Activated CD8-positive, alpha-beta memory T cell treated with anti-CD3 and anti-CD28 coated beads for 48 hours (primary cell): ENCODE results near the gene SGSH.
A peak's percentile ranks its signal among the peaks of the same experiment; 100 is the strongest.
"Not testable (repeated sequence)": the region's sequence is repeated elsewhere in the genome, so short reads cannot be mapped to it uniquely, and the experiment has no call there.

Source experiments
- DNase-seq, 3 experiments: peaks; one replicate each; pipeline ENCODE4 v3.0.0-alpha.2; 2020; ENCODE audit warnings: low read depth in 2 of 3, low spot score in 2 of 3

The SGSH gene

DNA sequence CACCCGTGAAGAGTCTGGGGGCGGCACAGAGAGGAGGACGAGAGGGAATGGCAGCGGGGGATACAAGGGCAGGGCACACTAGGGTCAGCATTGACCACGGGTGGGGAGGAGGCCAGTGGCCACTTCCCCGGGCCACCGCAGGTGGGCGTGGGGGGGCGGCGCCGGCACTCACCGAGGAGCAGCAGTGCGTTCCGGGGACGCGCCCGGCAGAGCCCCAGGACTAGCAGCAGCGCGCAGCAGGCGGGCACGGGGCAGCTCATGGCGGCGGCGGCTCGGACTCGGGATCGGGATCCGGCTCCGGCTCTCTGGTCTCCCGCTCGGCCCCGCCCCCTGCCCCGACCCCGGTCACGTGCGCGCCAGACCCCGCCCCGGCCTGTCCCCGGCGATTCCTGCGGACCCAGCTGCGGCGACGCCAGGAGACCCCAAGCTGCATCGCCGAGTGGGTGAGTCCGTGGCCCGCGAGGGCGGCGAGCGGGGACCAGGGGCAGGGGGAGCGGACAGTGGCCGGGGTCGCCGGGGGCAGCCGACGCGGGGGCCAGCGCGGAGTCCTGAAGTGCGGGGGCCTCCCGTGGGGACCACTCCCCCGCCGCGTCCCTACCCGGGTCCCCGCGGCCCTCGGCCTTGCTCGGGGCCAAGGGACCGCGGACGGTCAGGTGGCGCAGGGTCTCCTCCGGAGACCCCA is at the start of gene SGSH, which contains the start of gene SLC26A11:
SGSH (minus strand) TSS at position 280 of the 682 bp plus-strand sequence; CDS start at position 260, 20 bp downstream.
SLC26A11 (plus strand) TSS at position 374 of the 682 bp plus-strand sequence. CDS start 1,134 bp downstream, outside the sequence.
- peak; percentile 19 to 43 (median 23) for DNase-seq

DNA sequence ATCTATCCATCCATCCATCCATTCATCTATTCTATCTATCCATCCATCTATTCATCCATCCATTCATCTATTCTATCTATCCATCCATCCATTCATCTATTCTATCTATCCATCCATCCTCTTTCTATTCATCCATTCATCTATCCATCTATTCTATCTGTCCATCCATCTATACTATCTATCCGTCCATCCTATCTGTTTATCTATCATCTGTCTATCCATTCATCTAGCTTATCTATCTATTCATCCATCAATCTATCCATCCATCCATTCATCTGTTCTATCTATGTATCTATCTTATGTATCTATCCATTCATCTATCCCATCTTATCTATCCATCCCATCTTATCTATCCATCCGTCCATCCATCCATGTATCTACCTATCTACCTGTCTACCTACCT is 49.3 kb upstream of the SGSH start:
- DNase-seq: no peak

DNA sequence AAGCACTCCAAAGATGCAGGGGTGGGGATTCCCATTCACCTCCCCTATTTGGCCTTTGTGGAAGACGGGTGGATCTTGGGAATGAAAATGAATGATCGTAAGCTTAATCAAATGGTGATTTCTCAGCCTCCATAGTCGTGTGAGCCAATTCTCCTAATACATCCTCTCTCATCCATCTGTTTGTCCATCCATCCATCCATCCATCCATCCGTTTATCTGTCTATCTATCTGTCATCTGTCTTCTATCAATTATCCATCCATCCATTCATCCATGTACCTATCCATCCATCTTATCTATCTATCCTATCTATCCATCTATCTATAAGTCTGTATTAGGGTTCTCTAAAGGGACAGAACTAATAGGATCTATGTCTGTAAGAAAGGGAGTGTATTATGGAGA is 48.3 kb upstream of the SGSH start:
- no peak for DNase-seq

DNA sequence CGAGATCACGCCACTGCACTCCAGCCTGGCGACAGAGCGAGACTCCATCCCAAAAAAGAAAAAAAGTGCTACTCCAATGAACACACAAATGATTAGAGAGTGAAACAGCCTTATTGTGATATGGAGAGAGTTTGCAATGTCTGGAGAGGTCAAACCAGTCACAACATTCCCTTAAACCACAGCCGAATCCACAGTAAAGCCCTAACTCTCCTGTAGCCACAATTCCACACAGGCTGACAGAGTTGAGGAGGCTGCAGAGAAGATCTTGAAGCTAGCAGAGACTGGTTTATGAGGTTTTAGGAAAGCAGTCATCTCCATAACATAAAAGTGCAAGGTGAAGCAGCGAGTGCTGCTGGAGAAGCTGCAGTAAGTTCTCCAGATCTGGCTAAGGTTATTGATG is 47.3 kb upstream of the SGSH start:
- DNase-seq: no peak

DNA sequence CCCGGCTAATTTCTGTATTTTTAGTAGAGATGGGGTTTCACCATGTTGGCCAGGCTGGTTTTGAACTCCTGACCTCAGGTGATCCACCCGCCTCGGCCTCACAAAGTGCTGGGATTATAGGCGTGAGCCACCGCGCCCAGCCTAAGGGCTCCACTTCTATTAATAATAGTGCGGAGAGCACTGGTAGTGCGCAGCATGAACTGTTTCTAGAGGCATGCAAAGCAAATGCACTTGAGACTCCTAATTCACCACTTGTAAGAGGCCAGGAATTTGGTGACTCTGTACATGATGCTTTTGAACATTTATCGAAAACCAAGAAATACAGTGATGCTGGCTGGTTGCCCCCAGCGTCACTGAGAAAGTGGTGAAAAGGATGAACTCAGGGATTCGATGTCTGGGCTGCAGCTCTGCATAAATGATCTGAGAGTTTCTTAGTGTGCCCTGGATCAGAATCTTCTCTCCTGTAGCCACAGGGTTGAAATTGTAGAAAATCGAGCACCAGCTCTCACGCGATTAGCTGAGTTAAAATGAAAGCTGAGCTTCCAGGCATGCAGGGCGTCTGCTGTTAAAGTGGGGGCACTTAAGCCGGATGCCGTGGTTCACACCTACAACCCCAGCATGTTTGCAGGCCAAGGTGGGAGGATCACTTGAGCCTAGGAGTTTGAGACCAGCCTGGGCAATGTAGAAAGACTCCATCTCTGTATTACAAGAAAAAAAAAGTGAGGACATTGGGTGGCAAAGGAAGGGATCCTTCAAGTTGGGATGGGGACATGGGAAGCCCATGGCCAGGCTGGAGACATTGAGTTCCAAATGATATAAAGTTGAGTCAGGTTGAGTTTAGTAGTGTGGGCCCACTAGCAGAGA is 45.3 kb upstream of the SGSH start:
- DNase-seq: no peak

DNA sequence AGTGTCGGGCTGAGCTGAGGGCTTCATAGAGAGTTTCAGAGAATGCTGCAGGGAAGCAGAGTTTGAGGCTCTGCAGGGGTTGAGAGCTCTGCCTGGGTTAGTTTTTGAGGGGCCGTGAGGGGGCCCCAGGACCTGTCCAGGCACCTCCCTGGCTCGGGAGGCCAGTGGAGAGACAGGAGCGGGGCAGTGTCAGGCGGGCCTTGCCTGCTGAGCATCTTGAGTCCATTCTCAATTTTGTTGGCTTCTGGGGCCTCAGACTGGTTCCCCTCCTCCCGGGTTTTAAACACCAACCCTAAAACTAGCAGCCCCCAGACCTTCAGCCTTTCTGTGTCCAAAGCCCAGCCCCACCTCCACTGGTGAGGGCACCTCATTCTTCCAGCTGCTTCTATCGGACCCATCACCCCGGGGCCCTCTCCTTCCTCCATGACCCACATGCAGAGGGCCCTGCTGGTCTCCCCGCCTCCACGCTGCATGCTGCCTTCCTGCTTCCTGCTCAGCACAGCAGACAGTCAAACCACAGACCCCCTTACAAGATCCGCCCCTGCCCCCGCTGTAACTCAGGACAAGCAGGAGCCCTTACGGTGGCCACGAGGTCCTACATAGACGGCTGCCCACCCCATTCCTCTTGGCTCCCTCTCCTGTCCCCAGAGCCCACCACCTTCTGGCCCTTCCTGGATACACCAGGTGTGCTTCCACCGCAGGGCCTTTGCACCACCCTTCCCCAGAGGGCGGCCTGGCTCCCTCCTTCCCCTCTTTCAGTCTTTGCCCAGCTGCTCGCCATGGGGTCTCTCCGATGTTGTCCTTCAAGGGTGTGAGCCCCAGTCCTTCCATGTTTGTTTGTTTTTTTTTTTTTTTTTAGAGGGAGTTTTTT is 44.3 kb upstream of the SGSH start:
- peak in 1 of 3 experiments; percentile 42 for DNase-seq

DNA sequence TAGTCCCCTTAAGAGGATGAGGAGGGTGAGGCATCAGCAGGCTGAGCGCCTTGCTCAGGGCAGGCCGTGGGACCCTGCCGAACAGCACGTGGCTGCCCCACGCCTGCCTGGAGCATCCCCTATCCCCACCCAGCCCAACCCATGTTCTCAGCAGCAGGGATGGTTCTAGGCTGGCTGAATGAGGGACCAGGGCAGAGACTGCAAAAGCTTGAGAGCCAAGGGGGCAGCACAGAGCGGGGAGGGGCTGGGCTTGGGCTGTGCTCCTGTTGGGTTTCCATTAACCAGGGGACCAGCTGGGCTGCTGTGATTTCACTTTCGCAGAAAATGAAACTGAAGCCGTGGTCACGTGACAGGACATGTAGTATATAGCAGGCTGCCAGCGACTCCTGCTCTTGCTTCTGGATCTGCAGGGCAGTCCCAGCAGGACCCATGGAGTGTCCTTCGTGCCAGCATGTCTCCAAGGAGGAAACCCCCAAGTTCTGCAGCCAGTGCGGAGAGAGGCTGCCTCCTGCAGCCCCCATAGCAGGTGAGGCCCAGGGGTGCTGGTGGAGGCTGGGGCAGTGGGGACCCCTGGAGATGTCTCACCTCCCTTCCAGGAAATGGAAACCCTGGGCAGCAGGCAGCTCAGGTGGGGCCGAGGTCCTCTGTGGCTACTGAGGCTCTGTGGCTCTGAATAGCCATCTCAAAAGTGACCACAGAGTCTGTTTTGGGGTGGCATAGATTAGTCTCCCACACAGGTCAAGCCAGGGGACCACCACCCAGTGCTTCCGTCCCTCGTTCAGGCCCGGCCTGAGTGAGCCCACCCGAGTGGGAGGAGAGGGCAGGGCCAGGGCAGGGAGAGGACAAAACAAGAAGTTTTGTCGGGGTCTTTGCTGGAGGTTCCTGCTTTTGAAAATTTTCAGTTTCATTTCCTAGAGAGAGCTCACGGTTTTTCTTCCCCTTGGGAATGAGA is 43.4 kb upstream of the SGSH start:
- peak in 2 of 3 experiments; percentile 55 to 78 for DNase-seq

DNA sequence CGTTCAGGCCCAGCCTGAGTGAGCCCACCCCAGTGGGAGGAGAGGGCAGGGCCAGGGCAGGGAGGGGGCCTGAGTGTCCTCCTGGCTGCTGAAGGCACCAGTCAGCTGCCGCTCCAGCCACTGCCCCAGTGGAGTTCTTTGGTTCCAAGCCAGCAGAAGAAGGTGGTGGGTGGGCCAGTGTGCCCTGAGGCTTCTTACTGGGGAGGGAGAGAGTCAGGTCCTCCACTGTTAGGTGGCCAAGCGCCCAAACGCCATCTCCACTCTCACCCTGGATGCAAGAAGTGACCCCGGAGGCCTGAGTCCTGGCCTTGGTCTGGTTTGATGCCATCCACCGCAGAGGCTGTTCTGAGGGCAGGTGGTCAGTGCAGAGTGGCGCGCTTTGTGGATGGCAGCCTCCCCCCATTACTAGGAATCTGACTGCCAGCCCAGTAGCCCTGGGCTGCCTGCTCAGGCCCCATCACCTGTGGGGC is 42.7 kb upstream of the SGSH start:
- no peak for DNase-seq

DNA sequence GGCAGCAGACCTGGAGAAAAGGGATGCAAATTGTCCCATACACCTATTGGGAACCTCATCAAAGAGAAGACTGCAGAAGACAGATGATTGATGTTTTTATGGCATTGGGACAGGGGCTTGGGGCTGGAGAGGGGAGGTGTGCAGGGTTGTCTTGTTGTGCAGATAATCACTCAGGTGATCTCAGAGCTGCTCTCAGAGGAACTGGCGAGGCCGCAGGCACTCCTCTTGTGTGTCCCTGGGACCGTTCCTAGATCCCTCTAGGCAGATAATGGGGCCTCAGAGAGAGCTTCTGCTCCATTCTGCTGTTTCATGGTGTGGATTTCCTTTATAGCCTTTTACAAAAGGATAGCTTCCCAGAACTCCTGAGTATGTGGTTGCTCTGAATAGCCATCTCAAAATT is 42.2 kb upstream of the SGSH start:
- DNase-seq: no peak

DNA sequence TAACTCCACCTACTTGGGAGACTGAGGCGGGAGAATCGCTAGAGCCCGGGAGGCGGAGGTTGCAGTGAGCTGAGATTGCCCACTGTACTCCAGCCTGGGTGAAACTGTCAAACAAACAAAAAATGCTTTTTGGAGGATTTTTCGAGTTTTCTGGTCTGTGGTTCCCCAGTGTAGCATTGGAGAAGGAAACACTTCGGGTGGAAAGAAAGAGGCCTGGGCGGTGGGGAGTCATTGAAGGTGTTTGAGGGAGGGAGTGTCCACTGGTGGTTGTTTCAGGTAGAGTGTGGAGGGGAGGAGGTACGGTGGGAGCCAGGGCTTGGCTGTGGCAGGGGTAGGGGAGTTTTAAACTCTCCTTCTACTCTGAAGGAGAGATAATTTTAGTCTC is 41.8 kb upstream of the SGSH start:
- DNase-seq: no peak

DNA sequence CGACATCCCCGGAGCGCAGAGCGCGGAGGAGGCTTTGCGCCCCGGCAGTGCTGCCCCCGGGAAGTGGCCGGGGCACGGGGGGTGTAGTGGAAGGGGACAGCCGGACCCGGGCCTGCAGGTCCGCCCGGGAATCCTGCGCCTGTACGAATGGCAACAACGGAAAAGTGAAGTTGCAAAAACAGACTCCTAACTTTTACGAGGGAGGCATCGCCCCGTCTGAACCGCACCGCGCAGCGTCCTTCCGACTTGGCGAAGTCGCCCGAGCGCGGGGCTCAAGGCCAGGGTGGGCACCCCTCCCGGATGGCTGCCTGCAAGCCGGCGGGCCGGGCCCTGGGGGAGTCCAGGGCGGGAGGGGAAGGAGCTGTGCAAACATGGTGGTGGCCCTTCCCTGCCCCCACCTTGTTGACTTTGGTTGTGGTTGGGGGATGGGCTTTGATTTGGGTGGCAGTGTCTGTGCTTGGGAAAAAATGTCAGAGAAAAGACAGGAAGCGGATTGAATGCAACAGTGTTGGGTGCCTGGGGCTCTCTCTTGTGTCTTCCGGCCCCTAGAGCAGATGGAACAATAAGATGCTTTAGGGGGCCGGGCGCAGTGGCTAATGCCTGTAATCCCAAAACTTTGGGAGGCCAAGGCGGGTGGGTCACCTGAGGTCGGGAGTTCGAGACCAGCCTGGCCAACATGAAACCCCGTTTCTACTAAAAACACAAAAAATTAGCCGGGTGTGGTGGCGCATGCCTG is 41.2 kb upstream of the SGSH start:
- peak in 1 of 3 experiments; percentile 37 for DNase-seq

DNA sequence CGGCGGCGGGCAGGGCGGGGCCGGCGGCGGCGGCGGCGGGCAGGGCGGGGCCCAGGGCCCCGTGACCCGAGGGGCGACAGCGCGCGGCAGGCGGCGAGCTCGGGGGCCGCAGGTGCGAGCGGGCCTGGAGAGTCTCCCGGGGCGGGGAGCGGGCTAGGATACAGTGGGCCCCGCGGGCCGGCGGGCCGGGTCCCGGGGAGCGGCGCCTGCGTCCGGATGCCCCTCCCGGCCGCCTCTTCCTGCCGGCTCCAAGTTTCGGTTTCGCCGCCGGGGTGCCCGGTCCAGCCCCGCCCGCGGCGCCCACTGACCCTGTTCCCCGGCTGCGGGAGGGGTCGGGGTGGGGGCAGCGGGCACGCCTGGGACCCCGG is 40.6 kb upstream of the SGSH start, which contains the start of gene RNF213:
RNF213 (plus strand) TSS at position 62 of the 368 bp plus-strand sequence. CDS start 2,830 bp downstream, outside the sequence.
- DNase-seq: no peak

DNA sequence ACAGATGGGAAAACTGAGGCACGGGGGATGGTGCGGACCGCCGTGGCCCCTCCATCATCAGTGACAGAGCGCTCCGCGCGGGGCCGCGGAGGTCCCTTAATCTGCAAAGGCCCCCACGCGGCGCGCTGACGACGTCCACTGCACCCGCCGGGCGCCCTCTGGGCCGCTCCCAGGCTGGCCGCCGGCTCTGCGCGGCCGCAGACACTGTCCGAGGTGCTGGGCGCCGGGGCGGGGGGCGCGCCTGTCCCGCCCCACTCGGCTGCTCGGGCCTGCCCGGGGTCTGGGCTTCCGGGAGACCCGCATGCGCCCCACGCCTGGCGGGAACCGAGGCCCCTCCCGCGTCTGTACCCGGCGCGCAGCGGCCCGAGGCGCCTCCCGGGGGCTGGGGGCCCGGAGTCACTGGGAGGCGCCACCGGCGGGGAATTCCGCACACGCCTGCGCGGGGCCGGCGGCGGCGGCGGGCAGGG is 40.0 kb upstream of the SGSH start:
- peak in 1 of 3 experiments; percentile 44 for DNase-seq

DNA sequence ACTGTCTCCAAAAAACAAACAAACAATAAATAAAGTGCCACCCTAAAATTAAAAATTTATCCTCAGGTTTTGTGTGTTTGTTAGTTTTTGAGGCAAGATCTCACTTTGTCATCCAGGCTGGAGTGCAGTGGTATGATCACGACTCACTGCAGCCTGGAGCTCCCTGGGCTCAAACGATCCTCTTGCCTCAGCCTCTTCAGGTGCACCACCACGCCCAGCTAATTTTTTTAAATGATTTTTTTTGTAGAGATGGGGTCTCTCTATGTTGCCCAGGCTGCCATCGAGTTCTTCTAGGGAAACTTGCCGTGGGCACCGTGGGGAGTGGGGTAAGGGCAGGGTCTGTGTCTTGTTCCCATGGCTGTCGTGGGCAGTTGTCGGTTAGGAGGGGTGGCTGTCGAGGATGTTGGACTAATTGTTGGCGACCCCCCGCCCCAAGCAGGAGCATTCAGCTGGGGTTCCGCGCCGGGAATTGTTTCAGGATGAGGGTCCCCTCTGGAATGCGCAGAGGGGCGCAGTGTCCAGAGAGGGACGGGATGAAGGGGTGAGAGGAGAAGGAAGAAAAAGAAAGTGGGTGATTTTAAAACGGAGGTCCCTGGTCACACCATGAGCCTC is 39.4 kb upstream of the SGSH start:
- DNase-seq: no peak

DNA sequence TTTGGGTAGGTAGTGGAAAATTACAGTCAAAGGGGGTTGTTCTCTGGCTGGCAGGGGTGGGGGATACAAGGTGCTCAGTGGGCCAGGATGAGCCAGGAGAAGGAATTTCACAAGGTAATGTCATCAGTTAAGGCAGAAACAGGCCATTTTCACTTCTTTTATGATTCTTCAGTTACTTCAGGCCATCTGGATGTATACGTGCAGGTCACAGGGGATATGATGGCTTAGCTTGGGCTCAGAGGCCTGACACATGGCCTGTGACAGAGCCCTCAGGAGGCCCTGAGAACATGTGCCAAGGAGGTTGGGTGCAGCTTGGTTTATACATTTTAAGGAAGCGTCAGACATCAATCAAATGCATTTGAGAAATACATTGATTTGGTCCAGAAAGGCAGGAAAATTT is 38.2 kb upstream of the SGSH start:
- DNase-seq: not testable (repeated sequence)

DNA sequence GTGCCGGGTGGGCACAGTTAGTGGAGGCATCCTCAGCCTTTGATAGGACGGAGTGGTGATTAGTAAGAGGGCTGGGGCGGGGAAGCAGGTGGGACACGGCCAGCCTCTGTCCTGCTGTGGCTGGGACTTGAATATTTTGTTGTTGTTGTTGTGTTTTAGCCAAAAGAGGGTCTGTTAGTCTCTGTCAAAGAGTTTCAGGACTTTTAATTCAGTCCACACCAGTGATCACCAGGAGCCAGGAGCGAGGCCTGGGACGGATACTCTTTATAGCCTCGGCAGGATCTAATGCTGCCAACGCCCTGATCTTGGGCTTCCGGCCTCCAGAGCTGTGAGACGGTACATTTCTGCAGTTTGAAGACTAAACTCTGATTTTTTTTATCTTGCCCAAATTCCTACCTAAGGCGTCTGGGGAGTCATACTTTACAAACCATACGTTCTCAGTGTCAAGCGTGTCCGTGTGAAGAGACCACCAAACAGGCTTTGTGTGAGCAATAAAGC is 37.6 kb upstream of the SGSH start:
- DNase-seq: no peak

DNA sequence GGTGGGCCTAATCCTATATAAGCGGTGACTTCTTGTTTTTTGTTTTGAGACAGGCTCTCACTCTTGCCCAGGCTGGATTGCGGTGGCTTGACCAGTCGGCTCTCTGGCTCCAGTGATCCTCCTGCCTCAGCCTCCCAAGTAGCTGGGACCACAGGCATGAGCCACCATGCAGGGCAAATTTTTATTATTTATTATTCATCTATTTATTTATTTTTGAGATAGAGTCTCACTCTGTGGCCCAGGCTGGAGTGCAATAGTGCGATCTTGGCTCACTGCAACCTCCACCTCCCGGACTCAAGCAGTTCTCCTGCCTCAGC is 35.9 kb upstream of the SGSH start:
- DNase-seq: no peak

DNA sequence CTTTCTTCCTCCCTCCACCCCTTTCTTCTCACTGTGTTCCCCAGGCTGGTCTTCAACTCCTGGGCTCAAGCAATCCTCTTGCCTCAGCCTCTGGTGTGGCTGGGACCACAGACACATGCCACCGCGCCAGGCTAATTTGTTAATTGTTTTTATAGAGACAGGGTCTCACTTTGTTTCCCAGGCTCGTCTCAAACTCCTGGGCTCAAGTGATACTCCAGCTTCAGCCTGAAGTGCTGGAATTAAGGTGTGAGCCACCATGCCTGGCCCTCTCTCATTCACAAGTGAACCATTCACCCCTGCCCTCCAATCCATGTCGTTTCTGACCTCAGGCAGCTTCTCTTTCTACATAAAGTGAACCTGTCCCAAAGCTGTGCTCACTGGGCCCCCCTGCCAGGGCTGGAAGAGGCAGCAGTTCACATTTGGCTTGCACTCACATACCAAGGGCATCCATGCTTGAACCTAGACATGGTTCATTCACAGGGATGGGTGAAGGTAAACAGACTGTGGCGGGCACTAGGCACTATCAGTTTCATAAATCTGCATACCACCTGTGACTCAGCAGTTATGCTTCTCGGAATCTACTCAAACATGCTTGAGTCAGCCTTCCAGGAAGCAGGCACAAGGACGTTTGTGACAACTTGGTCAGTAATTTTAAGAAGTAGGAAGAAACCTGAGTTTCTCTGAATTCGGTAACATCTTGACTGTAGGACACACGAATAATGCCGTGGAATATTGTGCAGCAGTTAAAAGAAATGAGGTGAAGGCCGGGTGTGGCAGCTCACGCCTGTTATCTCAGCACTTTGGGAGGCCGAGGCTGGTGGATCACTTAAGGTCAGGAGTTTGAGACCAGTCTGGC is 34.5 kb upstream of the SGSH start:
- DNase-seq: no peak
